ENCODE data around the gene PIGQ. TPM values are rescaled to one million over a fixed set of nuclear protein-coding genes. Genes with fewer than 3 reads are reported as not detected.

PIGQ gene
- polyA plus RNA-seq, 2 of the 4 experiments (the other 2 are of a cell fraction): 13.2 to 31.2 TPM

GRCh38 chr16:539901-540530 lies 29.8 kb upstream of the PIGQ start:
- CTCF ChIA-PET: interaction anchor here (1.2 kb wide), 2 partner anchors 11 to 12 kb away, joined by 4 read pairs; no protein-coding TSS in a partner anchor
- 87% methylated on average over 27 of the region's 34 CpGs for WGBS (ENCODE audit: missing lambda C conversion rate)
- Histone ChIP-seq H3K27ac (peak overlapping the region in 1 of 2 experiments; percentile 26; a peak in 1 of 6 replicates), H3K4me1 (peaks cover 13% of the 10 kb centered on the region), H3K9me3 (no peaks in the 10 kb centered on the region), H3K4me2 (no peak overlapping the region), H3K4me3 (no peak overlapping the region)
- no peak for DNase-seq (ENCODE audit: low read depth in 1 of 2, low spot score in 1 of 2)
- POLR2A ChIA-PET: no interaction called here
- FAIRE-seq: no peak
- TF ChIP-seq TFCP2L1 (CRISPR knock-in tag; IDR thresholded peaks at IDR 0.05): no peak
- no peak for TF ChIP-seq CBX2 (IDR thresholded peaks at IDR 0.05; ENCODE audit: borderline replicate concordance, low read depth)
- no peak for ATAC-seq

GRCh38 chr16:540645-541340 lies 29.0 kb upstream of the PIGQ start:
- H3K4me2 ChIP-seq: no peak overlapping the region
- H3K4me3 ChIP-seq: no peak overlapping the region
- H3K9me3 ChIP-seq: no peaks in the 10 kb centered on the region
- DNase-seq (ENCODE audit: low read depth in 1 of 2, low spot score in 1 of 2) (no peak), FAIRE-seq (no peak), ATAC-seq (no peak)
- ChIA-PET CTCF (interaction anchor here (0.9 to 1.2 kb wide), 2 partner anchors 12 to 115 kb away, joined by 3 to 4 read pairs; partner anchors contain the start of gene RAB11FIP3), POLR2A (no interaction called here)
- 100% methylated on average over 4 of the region's 29 CpGs for WGBS (ENCODE audit: missing lambda C conversion rate)
- H3K4me1 ChIP-seq: peaks cover 5% of the 10 kb centered on the region
- TF ChIP-seq FOSL2 (IDR thresholded peaks at IDR 0.05): no peak
- no peak for TF ChIP-seq FOSL2 (CRISPR knock-in tag; IDR thresholded peaks at IDR 0.05)
- TF ChIP-seq RARB (CRISPR knock-in tag; IDR thresholded peaks at IDR 0.05): no peak
- TF ChIP-seq RAD21 (conservative IDR thresholded peaks at IDR 0.05 in 1 of 2, IDR thresholded peaks at IDR 0.05 in 1 of 2): no peak
- TF ChIP-seq BHLHE40 (IDR thresholded peaks at IDR 0.05; ENCODE audit: low read depth, low read length): no peak
- no peak overlapping the region for H3K27ac ChIP-seq

- Histone ChIP-seq H3K9me3 (no peaks in the 10 kb centered on the region), H3K4me3 (no peak overlapping the region), H3K4me2 (no peak overlapping the region), H3K4me1 (peaks cover 5% of the 10 kb centered on the region; the same call in 1 of the 3 replicates), H3K27ac (no peak overlapping the region)
- WGBS (ENCODE audit: missing lambda C conversion rate): 98% methylated on average over 16 of the region's 51 CpGs
- TF ChIP-seq ZNF302 (CRISPR knock-in tag; IDR thresholded peaks at IDR 0.05) (no peak), HEYL (CRISPR knock-in tag; IDR thresholded peaks at IDR 0.05) (no peak), RFX5 (IDR thresholded peaks at IDR 0.05) (no peak), CBX2 (IDR thresholded peaks at IDR 0.05; ENCODE audit: borderline replicate concordance, low read depth) (no peak), BCL3 (IDR thresholded peaks at IDR 0.05) (no peak), HOXB5 (CRISPR knock-in tag; IDR thresholded peaks at IDR 0.05) (no peak), EP300 (IDR thresholded peaks at IDR 0.05) (no peak), POLR2AphosphoS2 (conservative IDR thresholded peaks at IDR 0.05; ENCODE audit: low read length) (no peak), HMGXB4 (CRISPR knock-in tag; IDR thresholded peaks at IDR 0.05; ENCODE audit: borderline replicate concordance) (no peak), NFE2L2 (conservative IDR thresholded peaks at IDR 0.05; ENCODE audit: low read length) (no peak), PBX3 (IDR thresholded peaks at IDR 0.05) (no peak), MAX (IDR thresholded peaks at IDR 0.05) (no peak)
- DNase-seq (ENCODE audit: low read depth in 1 of 2, low spot score in 1 of 2) (no peak), FAIRE-seq (no peak), ATAC-seq (no peak)
- CTCF ChIA-PET: interaction anchor here (0.8 to 1.6 kb wide), 5 partner anchors 9 to 117 kb away, joined by 3 read pairs; no protein-coding TSS in a partner anchor
- POLR2A ChIA-PET: no interaction called here
Observed at GRCh38 chr16:543301-544164, 26.2 kb upstream of the PIGQ start.
